Prostate gland (tissue), 2 donors: ENCODE measurements around the gene NUTM2G.

ENCODE experiments used
- POLR2A ChIP-seq: fragments of 450-650 bp; IDR thresholded peaks from one replicate; pipeline ENCODE4 v1.6.1; 2016; ENCODE audit warnings: antibody characterized with exemption, mild to moderate bottlenecking
- POLR2AphosphoS5 ChIP-seq: sonication (generic); formaldehyde crosslinking; IDR thresholded peaks from one replicate; pipeline ENCODE4 v1.6.1; 2017; ENCODE audit warnings: antibody characterized with exemption
- TF ChIP-seq, protein P1 (sequence below), 4 experiments: fragments of 200-600 bp in 2 of 4; fragments of 450-650 bp in 2 of 4; sonication (generic) in 2 of 4; IDR thresholded peaks; 1 replicate in 3 of 4; 2 replicates in 1 of 4; pipeline ENCODE4 v1.5.1; 2016 to 2019; ENCODE audit warnings: antibody characterized with exemption in 4 of 4, mild to moderate bottlenecking in 2 of 4, moderate library complexity in 2 of 4

DNA sequence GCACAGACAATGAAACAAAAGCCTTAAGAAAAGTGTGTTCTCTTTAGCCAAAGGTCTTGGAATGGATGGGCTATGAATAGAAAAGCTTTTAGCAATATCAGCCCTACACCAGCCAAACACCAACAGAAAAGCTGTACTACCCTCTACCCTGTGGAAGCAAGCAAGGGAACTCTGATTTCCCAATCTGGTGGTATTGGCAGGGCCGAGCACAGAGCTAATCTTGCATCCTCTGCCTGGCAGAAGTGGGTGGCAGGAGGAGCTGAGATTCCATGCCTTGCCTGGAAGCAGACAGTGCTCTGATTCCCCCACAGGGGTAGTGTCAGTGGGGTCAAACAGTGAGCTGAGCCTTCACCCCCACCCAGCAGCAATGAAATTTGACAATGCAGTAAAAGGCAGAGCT lies 44.7 kb upstream of the NUTM2G start:
- no peak for TF ChIP-seq POLR2AphosphoS5
- TF ChIP-seq, protein P1, sequence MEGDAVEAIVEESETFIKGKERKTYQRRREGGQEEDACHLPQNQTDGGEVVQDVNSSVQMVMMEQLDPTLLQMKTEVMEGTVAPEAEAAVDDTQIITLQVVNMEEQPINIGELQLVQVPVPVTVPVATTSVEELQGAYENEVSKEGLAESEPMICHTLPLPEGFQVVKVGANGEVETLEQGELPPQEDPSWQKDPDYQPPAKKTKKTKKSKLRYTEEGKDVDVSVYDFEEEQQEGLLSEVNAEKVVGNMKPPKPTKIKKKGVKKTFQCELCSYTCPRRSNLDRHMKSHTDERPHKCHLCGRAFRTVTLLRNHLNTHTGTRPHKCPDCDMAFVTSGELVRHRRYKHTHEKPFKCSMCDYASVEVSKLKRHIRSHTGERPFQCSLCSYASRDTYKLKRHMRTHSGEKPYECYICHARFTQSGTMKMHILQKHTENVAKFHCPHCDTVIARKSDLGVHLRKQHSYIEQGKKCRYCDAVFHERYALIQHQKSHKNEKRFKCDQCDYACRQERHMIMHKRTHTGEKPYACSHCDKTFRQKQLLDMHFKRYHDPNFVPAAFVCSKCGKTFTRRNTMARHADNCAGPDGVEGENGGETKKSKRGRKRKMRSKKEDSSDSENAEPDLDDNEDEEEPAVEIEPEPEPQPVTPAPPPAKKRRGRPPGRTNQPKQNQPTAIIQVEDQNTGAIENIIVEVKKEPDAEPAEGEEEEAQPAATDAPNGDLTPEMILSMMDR (IDR thresholded peaks at IDR 0.05), result no peak
- TF ChIP-seq POLR2A, result no peak
